ENCODE results near the gene POM121L2.

DNA sequence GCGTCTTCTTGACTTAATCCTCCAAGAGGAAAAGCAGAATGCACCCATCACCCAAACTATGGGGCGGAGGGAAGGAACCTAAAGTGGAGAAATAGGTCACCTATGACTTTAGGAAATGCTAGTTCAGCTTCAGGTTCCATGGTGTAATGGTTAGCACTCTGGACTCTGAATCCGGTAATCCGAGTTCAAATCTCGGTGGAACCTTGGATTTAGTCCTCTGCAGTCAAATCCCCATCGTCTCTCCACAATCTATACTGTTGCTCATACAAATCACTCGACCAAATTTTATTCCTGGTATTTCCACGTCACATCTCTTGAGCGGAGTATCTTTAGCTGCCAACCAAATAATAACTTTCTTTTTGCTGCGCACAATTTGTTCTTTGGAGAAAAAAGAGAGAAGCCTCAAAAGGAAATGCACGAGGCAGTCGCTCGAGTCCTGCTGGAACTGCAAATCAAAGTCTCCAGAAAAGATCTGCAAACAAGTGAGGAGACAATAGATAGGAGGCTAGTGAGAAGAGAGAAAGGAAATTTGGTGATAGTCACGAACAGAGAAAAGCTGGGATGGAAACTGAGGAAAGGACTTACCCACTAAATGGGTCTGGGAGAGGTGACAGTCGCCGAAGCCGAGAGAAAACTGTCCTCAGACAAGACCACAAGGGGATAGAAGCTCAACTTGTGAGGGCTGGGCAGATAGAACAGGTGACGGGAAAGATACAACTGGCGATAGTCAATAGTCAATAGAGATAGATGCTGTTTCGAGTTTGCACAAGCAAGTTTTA, 16.6 kb downstream of the POM121L2 start:
- TF ChIP-seq POLR2AphosphoS5 (IDR thresholded peaks at IDR 0.05; ENCODE audit: insufficient read depth, low read depth, low read length) (no peak), EZH2 (IDR thresholded peaks at IDR 0.05; ENCODE audit: borderline replicate concordance, low read depth, low read length, severe bottlenecking) (no peak), JUN (IDR thresholded peaks at IDR 0.05; ENCODE audit: borderline replicate concordance, insufficient read depth, insufficient read length, low read depth) (no peak), GATA2 (IDR thresholded peaks at IDR 0.05; ENCODE audit: insufficient read depth, insufficient read length, low read depth, low read length) (no peak), FOS (IDR thresholded peaks at IDR 0.05; ENCODE audit: borderline replicate concordance, insufficient read depth, low read length) (no peak), POLR2A (IDR thresholded peaks at IDR 0.05; ENCODE audit: low read depth, low read length) (no peak)
- TF ChIP-seq, protein P1, sequence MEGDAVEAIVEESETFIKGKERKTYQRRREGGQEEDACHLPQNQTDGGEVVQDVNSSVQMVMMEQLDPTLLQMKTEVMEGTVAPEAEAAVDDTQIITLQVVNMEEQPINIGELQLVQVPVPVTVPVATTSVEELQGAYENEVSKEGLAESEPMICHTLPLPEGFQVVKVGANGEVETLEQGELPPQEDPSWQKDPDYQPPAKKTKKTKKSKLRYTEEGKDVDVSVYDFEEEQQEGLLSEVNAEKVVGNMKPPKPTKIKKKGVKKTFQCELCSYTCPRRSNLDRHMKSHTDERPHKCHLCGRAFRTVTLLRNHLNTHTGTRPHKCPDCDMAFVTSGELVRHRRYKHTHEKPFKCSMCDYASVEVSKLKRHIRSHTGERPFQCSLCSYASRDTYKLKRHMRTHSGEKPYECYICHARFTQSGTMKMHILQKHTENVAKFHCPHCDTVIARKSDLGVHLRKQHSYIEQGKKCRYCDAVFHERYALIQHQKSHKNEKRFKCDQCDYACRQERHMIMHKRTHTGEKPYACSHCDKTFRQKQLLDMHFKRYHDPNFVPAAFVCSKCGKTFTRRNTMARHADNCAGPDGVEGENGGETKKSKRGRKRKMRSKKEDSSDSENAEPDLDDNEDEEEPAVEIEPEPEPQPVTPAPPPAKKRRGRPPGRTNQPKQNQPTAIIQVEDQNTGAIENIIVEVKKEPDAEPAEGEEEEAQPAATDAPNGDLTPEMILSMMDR (IDR thresholded peaks at IDR 0.05; ENCODE audit: extremely low read depth in 1 of 2, insufficient read depth in 1 of 2, low read depth in 1 of 2, low read length in 2 of 2), result no peak
